ENCODE measurements around the gene TFF3. TPM values are rescaled to one million over a fixed set of nuclear protein-coding genes. Genes with fewer than 3 reads are reported as not detected.
A peak's percentile ranks its signal among the peaks of the same experiment; 100 is the strongest.

Gene TFF3
- total RNA-seq, 4 donors from 2014 or later: 178 to 1,063 (median 636) TPM

GRCh38 chr21:42361286-42361685 lies 46.1 kb upstream of the TFF3 start:
- H3K27me3 ChIP-seq: no peaks in the 10 kb centered on the region
- DNase-seq: peak in 1 of 3 donors; percentile 31
- H3K4me1 ChIP-seq: no peaks in the 10 kb centered on the region
- no peak overlapping the region for H3K4me3 ChIP-seq
- TF ChIP-seq POLR2A (IDR thresholded peaks at IDR 0.05) (no peak), CTCF (IDR thresholded peaks at IDR 0.05) (no peak)
- no peak overlapping the region for H3K27ac ChIP-seq
- no peaks in the 10 kb centered on the region for H3K36me3 ChIP-seq
- peaks cover 0 to 5% (median 0%) of the 10 kb centered on the region in 4 donors for H3K9me3 ChIP-seq

GRCh38 chr21:42360317-42360716 lies 45.1 kb upstream of the TFF3 start:
- TF ChIP-seq CTCF (IDR thresholded peaks at IDR 0.05) (peak in 2 of 6 experiments; percentile 9 to 15), POLR2A (IDR thresholded peaks at IDR 0.05) (no peak)
- Histone ChIP-seq H3K27ac (no peak overlapping the region), H3K4me3 (no peak overlapping the region), H3K4me1 (no peaks in the 10 kb centered on the region), H3K9me3 (peaks cover 0 to 5% (median 0%) of the 10 kb centered on the region in 4 donors), H3K36me3 (no peaks in the 10 kb centered on the region), H3K27me3 (no peaks in the 10 kb centered on the region)
- peak in 1 of 3 donors; percentile 26 for DNase-seq

GRCh38 chr21:42358937-42359336 lies 43.7 kb upstream of the TFF3 start:
- TF ChIP-seq CTCF (IDR thresholded peaks at IDR 0.05): no peak
- TF ChIP-seq POLR2A (IDR thresholded peaks at IDR 0.05): no peak
- H3K27ac ChIP-seq: no peak overlapping the region
- H3K9me3 ChIP-seq: peaks cover 0 to 5% (median 0%) of the 10 kb centered on the region in 4 donors
- H3K4me1 ChIP-seq: no peaks in the 10 kb centered on the region
- peak in 1 of 3 donors; percentile 20 for DNase-seq
- no peaks in the 10 kb centered on the region for H3K27me3 ChIP-seq
- no peaks in the 10 kb centered on the region for H3K36me3 ChIP-seq
- H3K4me3 ChIP-seq: no peak overlapping the region

GRCh38 chr21:42358261-42358660 lies 43.1 kb upstream of the TFF3 start:
- Histone ChIP-seq H3K36me3 (no peaks in the 10 kb centered on the region), H3K9me3 (peaks cover 0 to 5% (median 0%) of the 10 kb centered on the region in 4 donors), H3K27me3 (no peaks in the 10 kb centered on the region), H3K27ac (no peak overlapping the region), H3K4me1 (no peaks in the 10 kb centered on the region), H3K4me3 (no peak overlapping the region)
- TF ChIP-seq CTCF (IDR thresholded peaks at IDR 0.05): no peak
- TF ChIP-seq POLR2A (IDR thresholded peaks at IDR 0.05): no peak
- peak in 1 of 3 donors; percentile 13 for DNase-seq

GRCh38 chr21:42357307-42357706 lies 42.1 kb upstream of the TFF3 start:
- TF ChIP-seq CTCF (IDR thresholded peaks at IDR 0.05) (no peak), POLR2A (IDR thresholded peaks at IDR 0.05) (no peak)
- Histone ChIP-seq H3K36me3 (no peaks in the 10 kb centered on the region), H3K9me3 (peaks cover 0 to 5% (median 0%) of the 10 kb centered on the region in 4 donors), H3K4me3 (no peak overlapping the region), H3K27me3 (no peaks in the 10 kb centered on the region), H3K4me1 (no peaks in the 10 kb centered on the region), H3K27ac (no peak overlapping the region)
- DNase-seq: peak in 2 of 3 donors; percentile 18 to 24

- Histone ChIP-seq H3K9me3 (peaks cover 0 to 5% (median 0%) of the 10 kb centered on the region in 4 donors), H3K27me3 (no peaks in the 10 kb centered on the region), H3K36me3 (no peaks in the 10 kb centered on the region), H3K27ac (no peak overlapping the region), H3K4me1 (no peaks in the 10 kb centered on the region), H3K4me3 (no peak overlapping the region)
- peak in 1 of 3 donors; percentile 9 for DNase-seq
- TF ChIP-seq CTCF (IDR thresholded peaks at IDR 0.05) (no peak), POLR2A (IDR thresholded peaks at IDR 0.05) (no peak)
Measured at GRCh38 chr21:42356650-42357049, 41.4 kb upstream of the TFF3 start.

All from Peyer's patch (tissue), 4 donors.